ENCODE measurements around the gene PWWP2A. TPM values are rescaled to one million over a fixed set of nuclear protein-coding genes. Genes with fewer than 3 reads are reported as not detected.
"Not testable (repeated sequence)": the region's sequence is repeated elsewhere in the genome, so short reads cannot be mapped to it uniquely, and the experiment has no call there.

PWWP2A gene
- total RNA-seq, 1 donor from 2014 or later = 13.3 TPM

GRCh38 chr5:160151017-160151416 lies 31.8 kb upstream of the PWWP2A start:
- no peak for TF ChIP-seq CTCF (conservative IDR thresholded peaks at IDR 0.05; ENCODE audit: low read depth, low read length)
- no peak for DNase-seq (ENCODE audit: low read depth)
- no peak overlapping the region for H3K4me3 ChIP-seq (ENCODE audit: low read depth, low read length)

- TF ChIP-seq CTCF (conservative IDR thresholded peaks at IDR 0.05; ENCODE audit: low read depth, low read length) = no peak
- H3K4me3 ChIP-seq (ENCODE audit: low read depth, low read length) = no peak overlapping the region
- no peak for DNase-seq (ENCODE audit: low read depth)
These were observed 31.1 kb upstream of the PWWP2A start for GRCh38 chr5:160150381-160150780.

GRCh38 chr5:160144436-160144835 lies 25.2 kb upstream of the PWWP2A start:
- not testable (repeated sequence) for H3K4me3 ChIP-seq (ENCODE audit: low read depth, low read length); DNase-seq (ENCODE audit: low read depth)

GRCh38 chr5:160134332-160134731 lies 15.1 kb upstream of the PWWP2A start:
- no peak for DNase-seq (ENCODE audit: low read depth)
- no peak for TF ChIP-seq CTCF (conservative IDR thresholded peaks at IDR 0.05; ENCODE audit: low read depth, low read length)
- no peak overlapping the region for H3K4me3 ChIP-seq (ENCODE audit: low read depth, low read length)

GRCh38 chr5:160133918-160134304 lies 14.7 kb upstream of the PWWP2A start:
- TF ChIP-seq CTCF (conservative IDR thresholded peaks at IDR 0.05; ENCODE audit: low read depth, low read length) = no peak
- H3K4me3 ChIP-seq (ENCODE audit: low read depth, low read length) = no peak overlapping the region
- no peak for DNase-seq (ENCODE audit: low read depth)

GRCh38 chr5:160133071-160133917 lies 14.0 kb upstream of the PWWP2A start:
- no peak overlapping the region for H3K4me3 ChIP-seq (ENCODE audit: low read depth, low read length)
- no peak for TF ChIP-seq CTCF (conservative IDR thresholded peaks at IDR 0.05; ENCODE audit: low read depth, low read length)
- DNase-seq (ENCODE audit: low read depth) = no peak

GRCh38 chr5:160129841-160130240 lies 10.6 kb upstream of the PWWP2A start:
- no peak for TF ChIP-seq CTCF (conservative IDR thresholded peaks at IDR 0.05; ENCODE audit: low read depth, low read length)
- no peak for DNase-seq (ENCODE audit: low read depth)
- no peak overlapping the region for H3K4me3 ChIP-seq (ENCODE audit: low read depth, low read length)

All from epithelial cell of proximal tubule (primary cell).